Osteocyte (in vitro differentiated cells): ENCODE measurements around the gene R3HDM4. TPM values are rescaled to one million over a fixed set of nuclear protein-coding genes. Genes with fewer than 3 reads are reported as not detected.

Experiments used
- DNase-seq: peaks from one replicate; pipeline ENCODE4 v3.0.0; 2021; ENCODE audit warnings: mixed read lengths; ENCODE audit not compliant: unreplicated experiment; ENCODE audit errors: extremely low spot score
- H3K27ac Mint-ChIP-seq: one replicate; pipeline ENCODE4 v1.8.0; 2021; ENCODE audit warnings: mild to moderate bottlenecking, mixed read lengths; ENCODE audit not compliant: unreplicated experiment
- H3K27me3 Mint-ChIP-seq: one replicate; pipeline ENCODE4 v1.8.0; 2021; ENCODE audit warnings: mixed read lengths; ENCODE audit not compliant: unreplicated experiment
- H3K36me3 Mint-ChIP-seq: one replicate; pipeline ENCODE4 v1.8.0; 2021; ENCODE audit warnings: mixed read lengths; ENCODE audit not compliant: unreplicated experiment
- H3K4me1 Mint-ChIP-seq: one replicate; pipeline ENCODE4 v1.8.0; 2021; ENCODE audit warnings: mixed read lengths; ENCODE audit not compliant: unreplicated experiment
- H3K4me3 Mint-ChIP-seq: one replicate; pipeline ENCODE4 v1.8.0; 2021; ENCODE audit warnings: mild to moderate bottlenecking, moderate library complexity, mixed read lengths; ENCODE audit not compliant: unreplicated experiment
- H3K9me3 Mint-ChIP-seq: one replicate; pipeline ENCODE4 v1.8.0; 2021; ENCODE audit warnings: mixed read lengths; ENCODE audit not compliant: unreplicated experiment
- total RNA-seq: library from RNA; stranded (reverse); gene quantifications from 2 replicates; pipeline ENCODE4 v1.2.1, GENCODE V29; 2021
- TF ChIP-seq, protein P1 (sequence below): fragments of 200-600 bp; sonication (generic); IDR thresholded peaks from 2 replicates; pipeline ENCODE4 v1.5.0; 2021; ENCODE audit warnings: antibody characterized with exemption, mild to moderate bottlenecking, moderate library complexity

R3HDM4 gene
- total RNA-seq, 1 donor from 2014 or later, result 63.5 TPM

DNA sequence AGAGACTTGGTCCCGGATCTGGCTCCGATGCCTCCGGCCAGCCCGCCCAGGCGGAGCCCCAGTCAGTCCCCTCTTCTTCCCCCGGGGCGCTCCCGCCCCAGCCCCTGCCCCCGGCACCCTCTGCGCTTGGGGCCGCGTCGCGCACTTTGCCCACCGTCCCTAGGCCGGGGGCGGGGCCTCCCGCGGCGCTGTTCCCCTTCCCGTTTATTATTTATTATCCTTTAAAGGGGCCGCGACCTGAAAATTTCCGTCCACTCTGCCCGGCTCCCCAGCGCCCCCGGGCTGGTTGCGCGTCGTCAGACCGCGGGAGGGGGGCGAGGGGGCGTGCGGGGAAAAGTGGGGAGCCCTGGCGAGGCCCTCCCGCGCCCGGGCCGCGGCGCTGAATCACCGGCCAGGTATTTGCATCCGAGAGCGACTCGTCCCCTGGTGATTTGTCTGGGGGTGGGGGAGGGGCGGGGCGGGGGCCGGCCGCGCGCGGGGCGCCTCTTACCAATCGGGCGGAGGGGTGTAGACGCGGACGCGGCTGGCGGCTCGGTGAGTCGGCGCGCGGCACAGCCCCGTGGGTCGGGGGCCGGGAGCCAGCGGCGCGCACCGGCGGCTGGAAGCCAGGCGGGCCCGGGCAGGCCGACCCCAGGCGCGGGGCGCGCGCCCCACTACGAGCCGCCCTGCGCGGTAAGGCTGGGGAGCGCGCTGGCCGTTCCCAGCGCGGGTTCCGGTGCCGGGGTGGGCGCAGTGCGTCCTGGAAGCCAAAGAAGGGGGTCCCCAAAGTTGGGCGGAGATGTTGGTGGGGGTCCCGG is 12.7 kb upstream of the R3HDM4 start, which contains the start of gene ARID3A:
TSS of gene ARID3A (plus strand) at position 510 of the 797 bp plus-strand sequence. CDS start 3,494 bp downstream, outside the sequence.
- peaks cover 6% of the 10 kb centered on the region for H3K27me3 Mint-ChIP-seq

DNA sequence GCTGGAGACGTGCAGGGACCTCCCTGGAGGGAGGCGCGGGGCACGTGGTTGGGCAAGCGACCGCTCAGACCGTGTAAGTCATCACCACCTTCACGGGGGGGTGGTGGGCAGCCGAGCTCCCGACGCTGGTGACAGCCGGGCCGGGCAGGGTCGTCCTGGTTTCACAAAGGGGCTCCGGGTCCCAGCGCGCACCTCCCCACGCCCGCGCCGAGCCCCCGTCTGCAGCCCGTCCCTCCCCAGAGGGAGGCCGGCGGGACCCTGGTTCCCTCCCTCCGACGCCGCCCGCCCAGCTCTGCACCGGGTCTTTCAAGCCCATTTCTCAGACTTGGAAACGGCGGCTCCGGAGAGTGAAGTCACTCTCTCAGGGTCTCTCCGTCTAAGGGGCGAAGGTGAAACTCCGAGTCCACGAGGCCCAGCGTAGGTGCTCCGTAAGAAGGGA is 12.1 kb upstream of the R3HDM4 start:
- peaks cover 2% of the 10 kb centered on the region for H3K36me3 Mint-ChIP-seq
- H3K4me3 Mint-ChIP-seq, result peak overlapping the region; percentile 73
- DNase-seq, result no peak
- no peak overlapping the region for H3K27ac Mint-ChIP-seq
- H3K4me1 Mint-ChIP-seq, result peaks cover 17% of the 10 kb centered on the region
- peaks cover 8% of the 10 kb centered on the region for H3K27me3 Mint-ChIP-seq
- no peaks in the 10 kb centered on the region for H3K9me3 Mint-ChIP-seq
- TF ChIP-seq, protein P1, sequence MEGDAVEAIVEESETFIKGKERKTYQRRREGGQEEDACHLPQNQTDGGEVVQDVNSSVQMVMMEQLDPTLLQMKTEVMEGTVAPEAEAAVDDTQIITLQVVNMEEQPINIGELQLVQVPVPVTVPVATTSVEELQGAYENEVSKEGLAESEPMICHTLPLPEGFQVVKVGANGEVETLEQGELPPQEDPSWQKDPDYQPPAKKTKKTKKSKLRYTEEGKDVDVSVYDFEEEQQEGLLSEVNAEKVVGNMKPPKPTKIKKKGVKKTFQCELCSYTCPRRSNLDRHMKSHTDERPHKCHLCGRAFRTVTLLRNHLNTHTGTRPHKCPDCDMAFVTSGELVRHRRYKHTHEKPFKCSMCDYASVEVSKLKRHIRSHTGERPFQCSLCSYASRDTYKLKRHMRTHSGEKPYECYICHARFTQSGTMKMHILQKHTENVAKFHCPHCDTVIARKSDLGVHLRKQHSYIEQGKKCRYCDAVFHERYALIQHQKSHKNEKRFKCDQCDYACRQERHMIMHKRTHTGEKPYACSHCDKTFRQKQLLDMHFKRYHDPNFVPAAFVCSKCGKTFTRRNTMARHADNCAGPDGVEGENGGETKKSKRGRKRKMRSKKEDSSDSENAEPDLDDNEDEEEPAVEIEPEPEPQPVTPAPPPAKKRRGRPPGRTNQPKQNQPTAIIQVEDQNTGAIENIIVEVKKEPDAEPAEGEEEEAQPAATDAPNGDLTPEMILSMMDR, result no peak

More for the DNA sequence above, 12.7 kb upstream of the R3HDM4 start, which contains the start of gene ARID3A:
- Mint-ChIP-seq H3K27ac (no peak within 1 kb of the TSS), H3K4me3 (peak within 1 kb of the TSS; percentile 81), H3K4me1 (peaks cover 16% of the 10 kb centered on the region), H3K9me3 (no peaks in the 10 kb centered on the region), H3K36me3 (peaks cover 2% of the 10 kb centered on the region)
- TF ChIP-seq, protein P1, result no peak
- no peak for DNase-seq

DNA sequence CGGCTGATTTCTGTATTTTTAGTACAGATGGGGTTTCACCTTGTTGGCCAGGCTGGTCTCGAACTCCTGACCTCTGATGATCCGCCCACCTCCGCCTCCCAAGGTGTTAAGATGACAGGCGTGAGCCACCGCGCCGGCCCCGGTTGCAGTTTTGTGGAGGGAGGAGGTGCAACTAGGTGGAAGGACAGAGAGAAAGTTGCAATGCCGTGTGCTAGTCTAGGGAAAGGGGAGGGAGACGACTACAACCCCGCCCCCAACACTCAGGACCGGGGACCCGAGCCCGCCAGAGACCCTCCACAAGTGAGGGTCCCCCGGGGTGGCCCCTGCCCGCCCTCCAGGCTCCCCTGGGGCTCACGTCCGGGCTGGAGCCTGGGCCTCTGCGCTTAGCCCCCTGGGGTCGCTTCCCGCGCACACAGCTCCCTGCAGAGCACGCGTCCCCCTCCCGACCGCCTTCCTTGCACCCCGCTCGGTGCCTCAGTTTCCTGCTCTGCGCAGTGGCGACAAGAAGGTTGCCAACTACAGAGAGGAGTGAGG is 11.6 kb upstream of the R3HDM4 start:
- DNase-seq, result no peak
- Mint-ChIP-seq H3K4me3 (peak overlapping the region; percentile 73), H3K27ac (no peak overlapping the region), H3K36me3 (no peaks in the 10 kb centered on the region), H3K9me3 (no peaks in the 10 kb centered on the region), H3K27me3 (peaks cover 8% of the 10 kb centered on the region), H3K4me1 (peaks cover 17% of the 10 kb centered on the region)
- TF ChIP-seq, protein P1, result no peak

DNA sequence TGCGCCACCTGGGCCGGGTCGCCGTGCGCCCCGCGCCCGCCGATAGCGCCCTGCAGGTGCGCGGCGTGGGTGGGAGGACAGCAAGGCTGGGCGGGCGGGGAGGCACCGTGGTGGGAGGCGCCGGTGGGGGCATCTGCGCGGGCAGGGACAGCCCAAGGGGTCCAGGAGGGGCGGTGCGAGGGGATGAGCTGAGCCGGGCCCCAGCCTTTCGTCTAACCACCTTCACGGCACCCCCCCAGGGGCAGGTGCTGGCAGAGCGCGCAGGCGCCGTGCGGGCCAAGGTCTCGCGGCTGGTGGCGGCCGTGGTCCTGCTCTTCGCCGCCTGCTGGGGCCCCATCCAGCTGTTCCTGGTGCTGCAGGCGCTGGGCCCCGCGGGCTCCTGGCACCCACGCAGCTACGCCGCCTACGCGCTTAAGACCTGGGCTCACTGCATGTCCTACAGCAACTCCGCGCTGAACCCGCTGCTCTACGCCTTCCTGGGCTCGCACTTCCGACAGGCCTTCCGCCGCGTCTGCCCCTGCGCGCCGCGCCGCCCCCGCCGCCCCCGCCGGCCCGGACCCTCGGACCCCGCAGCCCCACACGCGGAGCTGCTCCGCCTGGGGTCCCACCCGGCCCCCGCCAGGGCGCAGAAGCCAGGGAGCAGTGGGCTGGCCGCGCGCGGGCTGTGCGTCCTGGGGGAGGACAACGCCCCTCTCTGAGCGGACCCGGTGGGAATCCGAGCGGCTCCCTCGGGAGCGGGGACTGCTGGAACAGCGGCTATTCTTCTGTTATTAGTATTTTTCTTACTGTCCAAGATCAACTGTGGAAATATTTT is 7.2 kb upstream of the R3HDM4 start:
- no peak for DNase-seq
- Mint-ChIP-seq H3K4me3 (no peak overlapping the region), H3K27ac (no peak overlapping the region), H3K9me3 (no peaks in the 10 kb centered on the region), H3K4me1 (peaks cover 16% of the 10 kb centered on the region), H3K36me3 (no peaks in the 10 kb centered on the region), H3K27me3 (peaks cover 10% of the 10 kb centered on the region)
- TF ChIP-seq, protein P1, result no peak
